ENCODE results near the gene AP4E1.
"Not testable (repeated sequence)": the region's sequence is repeated elsewhere in the genome, so short reads cannot be mapped to it uniquely, and the experiment has no call there.

Gene AP4E1

DNA sequence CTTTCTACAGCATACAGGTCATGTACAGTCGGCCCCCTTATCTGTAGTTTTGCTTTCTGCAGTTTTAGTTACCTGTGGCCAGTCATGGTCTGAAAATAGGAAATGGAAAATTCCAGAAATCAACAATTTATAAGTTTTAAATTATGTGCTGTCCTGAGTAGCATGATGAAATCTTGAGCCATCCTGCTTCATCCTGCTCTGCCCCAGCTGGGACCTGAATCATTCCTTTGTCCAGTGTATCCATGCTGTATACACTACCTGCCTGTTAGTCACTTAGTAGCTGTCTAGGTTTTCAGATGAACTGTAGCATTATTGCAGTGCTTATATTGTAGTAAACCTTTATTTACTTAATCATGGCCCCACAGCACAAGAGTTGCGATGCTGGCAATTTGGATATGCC lies 44.8 kb downstream of the AP4E1 start:
- Mint-ChIP-seq H3K9me3 (peaks cover 2% of the 10 kb centered on the region), H3K27ac (no peak overlapping the region), H3K4me1 (no peaks in the 10 kb centered on the region), H3K4me3 (no peak overlapping the region), H3K36me3 (peaks cover 98% of the 10 kb centered on the region)
- DNase-seq (ENCODE audit: low spot score in 2 of 2) (no peak), ATAC-seq (no peak)

- not testable (repeated sequence) for H3K4me3 Mint-ChIP-seq; H3K9me3 Mint-ChIP-seq; ATAC-seq; H3K4me1 Mint-ChIP-seq; DNase-seq (ENCODE audit: low spot score in 2 of 2); H3K27ac Mint-ChIP-seq
- peaks cover 98% of the 10 kb centered on the region for H3K36me3 Mint-ChIP-seq
These were observed 46.4 kb downstream of the AP4E1 start for GRCh38 chr15:50954837-50955236.

DNA sequence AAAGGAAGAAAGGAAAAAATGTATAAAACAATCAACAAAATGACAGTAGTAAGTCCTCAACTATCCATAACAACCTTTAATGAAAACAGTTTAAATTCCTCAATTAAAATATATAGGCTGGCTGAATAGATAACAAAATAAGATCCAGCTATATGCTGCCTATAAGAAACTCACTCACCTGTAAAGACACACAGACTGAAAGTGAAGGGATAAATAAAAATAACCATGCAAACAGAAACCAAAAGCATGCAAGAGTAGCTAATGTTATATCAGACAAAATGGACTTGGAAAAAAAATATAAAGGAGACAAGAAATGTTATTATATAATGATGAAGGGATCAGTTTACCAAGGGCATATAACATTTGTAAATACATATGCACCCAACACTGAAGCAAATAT lies 51.2 kb downstream of the AP4E1 start:
- Mint-ChIP-seq H3K27ac (no peak overlapping the region), H3K4me3 (no peak overlapping the region), H3K4me1 (no peaks in the 10 kb centered on the region), H3K9me3 (peaks cover 28% of the 10 kb centered on the region), H3K36me3 (peaks cover 63% of the 10 kb centered on the region)
- no peak for DNase-seq (ENCODE audit: low spot score in 2 of 2)
- no peak for ATAC-seq

DNA sequence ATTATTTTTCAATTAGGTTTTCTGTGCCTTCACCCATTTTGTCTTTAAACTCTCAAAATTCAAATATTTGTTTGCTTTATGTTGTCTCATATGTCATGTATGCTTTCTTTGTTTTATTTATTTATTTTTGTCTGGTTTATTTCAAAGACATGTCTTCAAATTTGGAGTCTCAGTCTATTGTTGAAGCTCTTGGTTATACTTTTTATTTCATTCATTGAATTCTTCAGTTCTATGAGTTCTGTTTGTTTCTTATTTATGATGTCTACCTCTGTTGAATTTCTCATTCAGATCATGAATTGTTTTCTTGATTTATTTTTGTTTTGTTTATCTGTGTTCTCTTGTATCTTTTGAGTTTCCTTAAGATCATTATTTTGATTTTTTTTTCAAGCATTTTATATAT lies 55.6 kb downstream of the AP4E1 start:
- Mint-ChIP-seq H3K4me3 (no peak overlapping the region), H3K36me3 (peaks cover 29% of the 10 kb centered on the region), H3K27ac (no peak overlapping the region), H3K9me3 (peaks cover 38% of the 10 kb centered on the region), H3K4me1 (no peaks in the 10 kb centered on the region)
- ATAC-seq, result no peak
- DNase-seq (ENCODE audit: low spot score in 2 of 2), result no peak

GRCh38 chr15:50968353-50968752 lies 59.9 kb downstream of the AP4E1 start:
- Mint-ChIP-seq H3K27ac (no peak overlapping the region), H3K4me1 (no peaks in the 10 kb centered on the region), H3K4me3 (no peak overlapping the region), H3K9me3 (peaks cover 40% of the 10 kb centered on the region), H3K36me3 (peaks cover 51% of the 10 kb centered on the region)
- no peak for ATAC-seq
- no peak for DNase-seq (ENCODE audit: low spot score in 2 of 2)

DNA sequence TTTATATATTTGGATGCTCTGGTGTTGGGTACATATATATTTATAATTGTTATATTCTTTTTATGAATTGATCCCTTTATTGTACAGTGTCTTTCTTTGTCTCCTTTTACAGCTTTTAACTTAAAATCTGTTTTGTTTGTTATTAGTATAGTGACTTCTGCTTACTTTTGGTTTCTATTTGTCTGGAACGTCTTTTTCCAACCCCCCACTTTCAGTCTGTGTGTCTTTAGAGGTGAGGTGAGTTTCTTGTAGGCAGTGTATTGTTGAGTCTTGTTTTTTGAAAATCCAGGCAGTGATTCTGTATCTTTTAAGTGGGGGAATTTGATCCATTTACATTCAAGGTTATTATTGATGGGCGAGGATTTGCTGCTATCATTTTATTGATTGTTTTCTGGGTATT lies 62.0 kb downstream of the AP4E1 start:
- DNase-seq (ENCODE audit: low spot score in 2 of 2), result no peak
- Mint-ChIP-seq H3K9me3 (peaks cover 34% of the 10 kb centered on the region), H3K27ac (no peak overlapping the region), H3K4me3 (no peak overlapping the region), H3K4me1 (peaks cover 2% of the 10 kb centered on the region), H3K36me3 (peaks cover 69% of the 10 kb centered on the region)
- no peak for ATAC-seq

DNA sequence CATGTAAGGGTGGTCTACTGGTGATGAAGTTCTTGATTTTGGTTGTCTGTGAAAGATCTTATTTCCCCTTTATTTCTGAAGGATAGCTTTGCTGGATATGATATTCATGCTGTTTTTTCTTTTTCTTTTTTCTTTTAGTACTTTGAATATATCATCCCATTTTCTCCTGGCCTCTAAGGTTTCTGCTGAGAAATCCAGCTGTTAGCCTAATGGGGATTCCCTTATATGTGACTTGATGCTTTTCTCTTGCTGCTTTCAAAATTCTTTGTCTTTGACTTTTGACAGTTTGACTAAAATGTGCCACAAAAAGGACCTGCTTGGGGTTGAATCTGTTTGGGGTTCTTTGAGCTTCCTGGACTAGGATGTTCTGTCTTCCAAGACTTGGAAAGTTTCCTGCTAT lies 62.6 kb downstream of the AP4E1 start:
- no peak for DNase-seq (ENCODE audit: low spot score in 2 of 2)
- no peak for ATAC-seq
- H3K36me3 Mint-ChIP-seq, result peaks cover 72% of the 10 kb centered on the region
- no peak overlapping the region for H3K4me3 Mint-ChIP-seq
- peaks cover 5% of the 10 kb centered on the region for H3K4me1 Mint-ChIP-seq
- H3K27ac Mint-ChIP-seq, result no peak overlapping the region
- H3K9me3 Mint-ChIP-seq, result peaks cover 31% of the 10 kb centered on the region

DNA sequence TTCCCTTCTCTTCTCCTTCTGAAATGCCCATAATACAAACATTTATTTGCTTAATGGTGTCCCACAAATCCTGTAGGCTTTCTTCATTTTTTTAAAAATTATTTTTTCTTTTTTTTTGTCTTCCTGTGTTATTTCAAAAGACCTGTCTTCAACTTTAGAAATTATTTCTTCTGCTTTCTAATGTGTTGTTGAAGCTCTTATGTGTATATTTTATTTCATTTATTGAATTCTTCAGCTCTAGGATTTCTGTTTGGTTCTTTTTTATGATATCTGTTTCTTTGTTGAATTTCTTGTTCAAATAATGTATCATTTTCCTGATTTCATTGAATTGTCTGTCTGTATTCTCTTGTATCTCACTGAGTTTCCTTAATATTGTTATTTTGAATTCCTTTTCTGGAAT lies 63.1 kb downstream of the AP4E1 start:
- Mint-ChIP-seq H3K9me3 (peaks cover 31% of the 10 kb centered on the region), H3K4me3 (no peak overlapping the region), H3K4me1 (peaks cover 5% of the 10 kb centered on the region), H3K27ac (no peak overlapping the region), H3K36me3 (peaks cover 72% of the 10 kb centered on the region)
- DNase-seq (ENCODE audit: low spot score in 2 of 2) (no peak), ATAC-seq (no peak)

GRCh38 chr15:50973605-50974004 lies 65.1 kb downstream of the AP4E1 start:
- H3K4me1 Mint-ChIP-seq, result peaks cover 8% of the 10 kb centered on the region
- H3K9me3 Mint-ChIP-seq, result peaks cover 26% of the 10 kb centered on the region
- H3K4me3 Mint-ChIP-seq, result no peak overlapping the region
- DNase-seq (ENCODE audit: low spot score in 2 of 2) (no peak), ATAC-seq (no peak)
- H3K36me3 Mint-ChIP-seq, result peaks cover 69% of the 10 kb centered on the region
- no peak overlapping the region for H3K27ac Mint-ChIP-seq

DNA sequence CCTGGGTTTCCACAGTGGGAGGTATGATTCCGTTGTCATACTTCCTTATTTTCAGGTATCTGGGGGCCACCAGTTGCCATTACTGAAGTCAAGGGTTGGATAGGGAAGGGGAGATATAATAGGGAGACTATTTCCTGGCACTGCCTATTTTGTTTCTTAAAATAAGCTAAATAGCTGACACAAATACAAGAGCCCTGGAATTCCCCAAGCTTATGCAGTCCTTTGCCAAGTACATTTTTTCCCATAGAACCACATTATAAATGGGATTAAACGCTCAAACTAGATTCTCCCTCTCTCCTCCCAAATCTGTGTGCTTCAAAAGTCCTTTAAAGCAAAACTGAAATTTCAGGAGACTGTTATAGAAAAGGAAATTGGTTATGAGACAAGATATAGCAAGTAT lies 68.7 kb downstream of the AP4E1 start:
- no peak overlapping the region for H3K27ac Mint-ChIP-seq
- H3K4me3 Mint-ChIP-seq, result no peak overlapping the region
- H3K4me1 Mint-ChIP-seq, result peaks cover 14% of the 10 kb centered on the region
- H3K36me3 Mint-ChIP-seq, result peaks cover 52% of the 10 kb centered on the region
- ATAC-seq, result no peak
- no peak for DNase-seq (ENCODE audit: low spot score in 2 of 2)
- H3K9me3 Mint-ChIP-seq, result peaks cover 5% of the 10 kb centered on the region

GRCh38 chr15:50978580-50978979 lies 70.1 kb downstream of the AP4E1 start:
- H3K4me3 Mint-ChIP-seq, result no peak overlapping the region

DNA sequence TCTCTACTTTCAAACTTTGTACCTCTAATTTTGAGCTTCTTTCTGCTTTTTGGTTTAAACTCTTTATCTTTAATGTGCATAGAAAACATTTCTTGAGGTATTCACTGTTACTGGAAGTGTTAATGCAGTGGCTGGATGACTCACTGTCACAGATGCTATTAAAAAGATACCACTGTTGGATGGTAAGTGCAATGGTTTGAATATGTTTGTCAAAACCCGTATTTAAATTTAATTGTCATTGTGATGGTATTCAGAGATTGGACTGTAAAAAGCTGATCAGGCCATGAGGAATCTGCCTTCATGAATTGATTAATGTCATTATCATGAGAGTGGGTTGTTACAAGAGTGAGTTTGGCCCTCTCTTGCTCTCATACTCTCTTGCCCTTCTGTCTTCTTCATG lies 70.6 kb downstream of the AP4E1 start:
- DNase-seq (ENCODE audit: low spot score in 2 of 2) (no peak), ATAC-seq (no peak)
- no peak overlapping the region for H3K4me3 Mint-ChIP-seq
- no peaks in the 10 kb centered on the region for H3K9me3 Mint-ChIP-seq
- H3K27ac Mint-ChIP-seq, result no peak overlapping the region
- peaks cover 41% of the 10 kb centered on the region for H3K36me3 Mint-ChIP-seq
- peaks cover 14% of the 10 kb centered on the region for H3K4me1 Mint-ChIP-seq

More at GRCh38 chr15:50978580-50978979, 70.1 kb downstream of the AP4E1 start:
- Mint-ChIP-seq H3K27ac (no peak overlapping the region), H3K4me1 (peaks cover 14% of the 10 kb centered on the region), H3K36me3 (peaks cover 41% of the 10 kb centered on the region), H3K9me3 (no peaks in the 10 kb centered on the region)
- DNase-seq (ENCODE audit: low spot score in 2 of 2) (no peak), ATAC-seq (no peak)

GRCh38 chr15:50993598-50993997 lies 85.1 kb downstream of the AP4E1 start:
- ATAC-seq, result no peak
- peaks cover 58% of the 10 kb centered on the region for H3K36me3 Mint-ChIP-seq
- no peak for DNase-seq (ENCODE audit: low spot score in 2 of 2)
- H3K9me3 Mint-ChIP-seq, result no peaks in the 10 kb centered on the region
- H3K4me1 Mint-ChIP-seq, result no peaks in the 10 kb centered on the region
- H3K27ac Mint-ChIP-seq, result peak overlapping the region; percentile 11
- H3K4me3 Mint-ChIP-seq, result no peak overlapping the region

GRCh38 chr15:50996641-50997040 lies 88.2 kb downstream of the AP4E1 start:
- Mint-ChIP-seq H3K4me3 (no peak overlapping the region), H3K27ac (no peak overlapping the region), H3K36me3 (peaks cover 74% of the 10 kb centered on the region), H3K9me3 (no peaks in the 10 kb centered on the region), H3K4me1 (no peaks in the 10 kb centered on the region)
- ATAC-seq (no peak), DNase-seq (ENCODE audit: low spot score in 2 of 2) (no peak)

DNA sequence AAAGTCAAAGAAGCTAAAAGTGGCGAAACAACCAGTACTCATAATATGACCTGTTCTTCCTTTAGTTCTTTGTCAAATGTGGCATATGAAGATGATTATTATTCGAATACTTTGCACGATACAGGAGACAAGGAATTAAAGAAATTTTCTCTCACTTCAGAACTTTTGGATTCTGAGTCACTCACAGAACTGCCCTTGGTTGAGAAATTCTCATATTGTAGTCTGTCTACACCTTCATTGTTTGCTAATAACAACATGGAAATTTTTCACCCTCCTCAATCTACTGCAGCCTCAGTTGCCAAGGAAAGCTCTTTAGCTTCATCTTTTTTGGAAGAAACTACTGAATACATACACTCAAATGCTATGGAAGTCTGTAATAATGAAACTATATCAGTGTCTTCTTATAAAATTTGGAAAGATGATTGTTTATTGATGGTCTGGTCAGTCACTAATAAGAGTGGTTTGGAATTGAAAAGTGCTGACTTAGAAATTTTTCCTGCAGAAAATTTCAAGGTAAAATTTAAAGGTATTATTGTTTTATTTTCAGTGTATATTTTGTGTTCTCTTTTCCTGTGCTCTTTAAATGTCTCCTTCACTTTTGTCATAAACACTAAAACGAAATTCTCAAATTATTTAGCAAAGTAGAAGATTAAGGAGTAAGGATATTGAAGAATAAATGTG lies 89.0 kb downstream of the AP4E1 start:
- Mint-ChIP-seq H3K4me3 (no peak overlapping the region), H3K27ac (no peak overlapping the region)

GRCh38 chr15:51004103-51004551 lies 95.6 kb downstream of the AP4E1 start:
- DNase-seq (ENCODE audit: low spot score in 2 of 2) (no peak), ATAC-seq (no peak)
- Mint-ChIP-seq H3K9me3 (peaks cover 3% of the 10 kb centered on the region), H3K4me1 (no peaks in the 10 kb centered on the region), H3K4me3 (no peak overlapping the region), H3K27ac (no peak overlapping the region), H3K36me3 (peaks cover 35% of the 10 kb centered on the region)

More for the DNA sequence above, 89.0 kb downstream of the AP4E1 start:
- H3K4me1 Mint-ChIP-seq, result no peaks in the 10 kb centered on the region
- H3K36me3 Mint-ChIP-seq, result peaks cover 77% of the 10 kb centered on the region
- ATAC-seq (no peak), DNase-seq (ENCODE audit: low spot score in 2 of 2) (no peak)
- H3K9me3 Mint-ChIP-seq, result no peaks in the 10 kb centered on the region
